HG02885 (cell line): ENCODE results near the gene GREB1.
A peak's percentile ranks its signal among the peaks of the same experiment; 100 is the strongest.

Source experiments
- ATAC-seq: cut with Tn5 transposase; IDR thresholded peaks from one replicate; pipeline ENCODE4 v1.9.1; 2021; ENCODE audit warnings: mild to moderate bottlenecking; ENCODE audit not compliant: unreplicated experiment, poor library complexity

The GREB1 gene

DNA sequence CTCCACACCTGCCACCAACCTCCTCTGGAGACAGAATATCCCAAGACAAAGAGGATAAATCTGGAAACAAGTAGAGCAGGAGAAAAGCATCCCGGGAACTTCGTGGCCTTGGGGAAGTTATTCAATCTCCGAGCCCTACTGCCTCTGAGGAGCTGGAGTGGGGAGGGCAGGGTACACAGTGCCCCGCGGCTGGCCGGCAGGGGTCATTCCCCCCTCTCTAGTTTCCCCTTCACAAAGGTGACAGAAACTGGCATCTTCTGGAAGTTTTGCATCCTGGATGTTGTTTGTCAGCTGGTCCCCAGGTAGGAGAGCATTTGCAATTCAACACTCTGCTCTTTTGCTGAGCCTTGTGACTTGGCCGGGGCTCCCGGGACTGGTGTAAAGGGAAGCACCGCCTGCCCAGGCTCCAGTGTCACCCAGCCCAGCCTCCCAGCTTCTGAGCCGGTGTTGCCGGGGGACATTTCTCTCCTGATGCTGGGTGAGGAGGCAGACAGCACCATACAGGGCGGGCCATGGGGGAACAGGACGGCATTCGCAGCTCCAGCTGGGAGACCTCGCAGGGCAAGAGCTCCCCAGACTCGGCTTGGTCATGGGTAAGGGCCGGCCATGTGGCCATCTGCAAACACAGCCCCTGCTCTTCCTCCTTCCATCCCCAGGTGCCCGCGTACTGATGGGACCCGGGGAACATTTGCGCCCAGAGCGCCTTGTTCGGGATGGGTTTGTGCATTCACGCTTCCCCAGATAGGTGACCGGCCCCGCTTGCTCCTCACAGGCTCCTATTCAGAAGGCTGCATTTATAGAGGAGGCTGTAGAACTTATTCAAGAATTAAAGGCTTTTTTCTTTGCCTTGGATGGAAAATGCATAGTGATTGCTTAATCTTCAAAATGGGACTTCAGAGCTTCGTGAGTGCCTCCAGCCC lies 143.6 kb downstream of the GREB1 start:
- no peak for ATAC-seq

DNA sequence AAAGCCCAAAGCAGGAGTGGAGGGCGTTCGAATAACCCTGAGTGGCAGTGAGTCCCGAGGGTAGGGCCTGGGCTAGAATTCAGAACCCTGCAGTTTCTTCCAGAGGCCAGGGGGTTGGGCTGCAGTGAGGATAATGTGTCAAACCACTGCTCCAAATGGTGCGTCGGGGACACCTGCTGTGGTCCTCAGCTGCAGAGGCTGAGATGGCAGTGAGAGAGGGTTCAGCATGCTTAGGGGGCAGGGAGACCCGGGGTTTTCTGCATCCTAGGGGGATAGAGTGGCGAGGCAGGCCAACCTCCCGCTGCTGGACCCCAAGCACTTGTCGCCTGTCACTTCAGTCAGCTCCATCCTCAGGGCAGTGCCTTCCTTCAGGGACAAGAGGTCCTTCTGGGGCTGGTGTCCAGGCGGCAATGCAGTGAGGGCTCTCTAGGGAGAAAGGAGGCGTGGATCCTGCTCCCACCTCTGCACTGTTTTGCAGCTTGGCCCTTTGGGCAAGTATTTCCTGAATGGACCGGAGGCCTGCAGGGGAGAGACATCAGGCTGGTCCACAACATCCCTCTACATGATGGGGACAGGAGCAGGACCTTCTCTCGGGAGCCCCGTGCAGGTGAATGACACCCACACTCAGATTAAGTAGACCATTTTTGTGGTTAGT lies 144.6 kb downstream of the GREB1 start:
- ATAC-seq = no peak

DNA sequence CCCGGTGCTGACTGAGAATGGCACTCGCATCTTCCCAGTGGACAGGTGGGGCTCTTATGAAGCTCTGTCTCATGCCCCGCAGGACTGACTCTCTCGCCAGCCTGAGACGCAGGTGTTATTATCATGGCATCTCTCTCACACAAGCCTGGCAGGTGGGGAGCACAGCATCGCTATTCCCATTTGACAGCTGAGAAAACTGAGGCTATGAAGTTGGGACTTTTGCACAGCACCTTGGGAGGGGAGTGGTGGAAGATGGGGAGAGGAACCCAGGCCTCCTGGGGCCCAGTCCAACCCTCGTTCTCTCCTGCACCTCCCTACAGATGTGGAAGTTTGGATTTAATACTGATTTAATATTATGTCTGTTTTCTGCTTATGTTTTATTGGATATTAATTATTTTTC lies 145.2 kb downstream of the GREB1 start:
- ATAC-seq = no peak

DNA sequence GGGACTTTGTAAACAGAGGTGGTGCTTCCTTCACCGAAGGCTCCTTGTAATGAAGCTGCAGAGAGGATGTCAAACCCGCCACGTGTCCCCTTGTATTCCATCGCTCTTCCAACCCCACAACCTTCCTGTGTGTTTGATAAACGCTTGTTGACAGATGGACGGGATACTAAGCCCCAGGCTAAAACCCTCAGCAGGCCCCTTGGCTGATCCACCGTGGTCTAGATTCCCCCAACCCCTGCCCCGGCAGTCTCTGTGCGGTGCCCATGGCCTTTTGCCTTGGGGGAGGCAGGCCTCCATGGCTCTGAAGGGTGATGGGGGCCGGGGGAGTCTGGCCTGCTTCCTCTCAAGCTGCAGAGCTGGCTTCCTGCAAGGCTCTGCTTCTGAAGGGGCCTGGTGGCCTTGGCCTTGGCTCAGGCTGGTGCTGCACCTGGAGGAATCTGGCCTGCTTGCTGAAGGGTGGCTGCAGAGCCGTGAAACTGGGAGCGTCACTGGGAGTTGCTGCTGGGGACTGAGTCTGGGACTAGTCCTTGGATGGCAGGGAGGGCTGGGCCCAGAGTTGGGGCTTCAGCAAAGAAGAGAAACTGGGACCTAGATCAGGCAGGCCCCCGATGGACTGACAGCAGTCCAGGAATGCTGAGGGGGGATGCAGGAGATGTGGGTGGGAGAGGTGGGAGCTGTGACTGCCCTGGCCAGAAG lies 145.8 kb downstream of the GREB1 start:
- ATAC-seq = no peak

DNA sequence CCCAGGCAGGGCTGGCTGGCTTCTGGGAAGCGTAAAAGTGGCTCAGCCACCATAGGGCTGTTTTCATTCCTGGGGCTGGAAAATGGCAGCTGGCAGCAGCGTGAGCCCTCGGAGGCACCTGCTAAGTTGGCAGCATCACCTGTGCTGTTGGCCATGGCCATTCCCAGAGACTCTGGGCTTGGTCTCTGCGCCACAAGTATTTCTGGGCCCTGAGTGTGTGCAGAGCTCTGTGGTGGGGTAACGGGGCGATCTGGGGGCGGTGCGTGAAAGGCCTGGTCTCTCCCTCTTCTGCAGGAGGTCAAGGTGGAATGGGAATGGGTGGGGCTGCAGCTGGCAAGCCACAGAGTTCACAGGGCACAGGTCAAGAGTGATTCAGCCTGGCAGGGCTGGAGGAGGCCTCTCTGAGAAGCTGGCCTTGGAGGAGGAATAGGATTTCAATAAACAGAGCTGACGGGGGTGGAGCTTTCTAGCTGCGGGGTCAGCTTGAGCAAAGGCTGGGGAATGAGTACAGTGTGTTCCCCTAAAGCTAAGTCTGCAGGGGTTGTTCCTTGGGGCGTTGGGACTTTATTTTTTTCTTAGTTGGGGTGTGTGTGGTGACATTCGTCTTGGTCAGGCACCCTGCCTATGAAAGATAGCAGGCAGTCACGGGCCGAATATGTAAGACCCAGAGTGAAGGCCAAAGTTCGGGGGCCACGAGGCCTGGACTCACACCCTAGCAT lies 146.5 kb downstream of the GREB1 start:
- ATAC-seq = no peak

DNA sequence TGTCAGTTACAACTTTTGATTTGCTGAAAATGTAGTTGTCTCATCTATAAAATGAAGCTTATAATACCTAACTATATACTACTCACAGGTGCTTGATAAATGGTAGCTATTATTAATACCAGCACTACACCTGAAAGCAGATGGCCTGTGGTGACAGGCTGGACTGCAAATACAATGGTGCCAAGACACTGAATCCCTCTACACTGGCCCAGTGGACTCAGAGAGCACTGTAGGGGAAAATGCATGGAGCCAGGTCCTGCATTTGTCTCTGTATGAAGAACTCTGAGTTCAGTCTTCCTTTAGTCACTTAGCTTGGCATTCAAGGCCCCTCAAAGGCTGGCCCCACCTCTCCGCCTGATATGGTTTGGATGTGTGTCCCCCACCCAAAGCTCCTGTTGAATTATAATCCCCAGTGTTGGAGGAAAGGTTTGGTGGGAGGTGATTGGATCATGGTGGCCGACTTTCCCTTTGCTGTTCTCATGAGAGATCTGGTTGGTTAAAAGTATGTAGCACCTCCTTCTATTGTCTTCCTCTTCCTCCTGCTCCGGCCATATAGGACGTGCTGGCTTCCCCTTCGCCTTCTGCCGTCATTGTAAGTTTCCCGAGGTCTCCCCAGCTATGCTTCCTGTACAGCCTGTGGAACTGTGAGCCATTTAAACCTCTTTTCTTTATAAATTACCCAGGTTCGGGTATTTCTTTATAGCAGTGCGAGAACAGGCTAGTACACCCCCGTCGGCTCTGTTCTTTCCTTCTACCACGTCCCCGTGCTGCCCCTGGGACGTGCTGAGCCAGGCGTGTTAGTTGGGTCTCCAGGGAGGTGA lies 147.3 kb downstream of the GREB1 start:
- no peak for ATAC-seq

DNA sequence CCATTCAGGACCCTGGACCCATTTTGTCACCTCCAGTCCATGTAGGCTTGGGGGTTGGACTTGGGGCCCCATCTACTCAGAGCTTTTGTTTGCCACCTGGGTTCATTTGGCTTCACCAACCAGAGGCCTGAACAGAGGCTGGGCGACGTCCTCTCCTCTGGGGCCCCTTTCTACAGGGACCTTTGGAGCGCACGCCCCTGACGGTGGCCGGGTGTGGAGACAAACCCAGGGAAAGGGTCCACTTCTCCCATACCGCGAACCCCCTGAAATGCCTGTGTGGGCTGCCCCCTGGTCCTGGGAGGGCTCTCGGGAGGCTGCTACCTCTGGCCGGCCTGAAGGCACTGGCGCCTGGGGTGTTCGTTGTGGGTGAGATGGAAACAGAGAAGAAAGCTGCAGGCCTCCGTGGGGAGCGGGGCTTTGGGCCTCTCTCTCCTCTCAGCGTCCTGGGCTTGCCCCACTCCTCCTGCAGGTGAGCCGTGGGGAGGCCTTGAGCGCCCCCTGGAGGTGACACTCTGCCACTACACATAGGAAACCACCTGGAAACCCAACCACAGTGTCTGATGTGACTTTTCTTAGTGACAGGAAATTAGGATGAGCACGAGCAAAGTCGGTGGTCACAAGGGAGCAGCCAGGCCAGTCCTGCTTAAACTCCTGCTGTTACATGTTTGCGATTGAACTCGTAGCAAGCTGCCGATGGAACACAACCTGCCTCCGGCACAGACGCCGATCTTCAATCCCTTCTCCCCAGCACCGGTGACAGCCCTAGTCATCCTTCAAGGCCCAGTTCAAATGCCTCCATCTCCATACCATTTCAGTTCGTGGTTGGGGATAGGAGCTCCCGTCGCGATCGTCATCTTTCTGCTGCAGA lies 148.1 kb downstream of the GREB1 start:
- peak; percentile 71 for ATAC-seq

DNA sequence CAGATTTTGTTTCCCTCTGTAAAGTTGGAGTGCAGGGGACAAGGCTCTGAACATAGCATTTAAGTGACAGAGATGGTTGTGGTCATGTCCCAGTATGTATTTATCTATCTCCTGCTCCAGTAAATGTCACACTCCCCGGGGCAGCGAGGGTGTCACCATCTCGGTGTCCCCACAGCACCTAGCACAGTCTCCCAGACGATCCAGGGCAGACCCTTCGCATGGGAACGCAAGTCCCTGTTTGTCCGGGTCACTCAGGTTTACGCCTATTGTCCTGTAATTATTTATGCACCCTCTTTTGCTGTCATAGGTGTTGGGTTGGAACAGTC lies 148.7 kb downstream of the GREB1 start:
- ATAC-seq = no peak

DNA sequence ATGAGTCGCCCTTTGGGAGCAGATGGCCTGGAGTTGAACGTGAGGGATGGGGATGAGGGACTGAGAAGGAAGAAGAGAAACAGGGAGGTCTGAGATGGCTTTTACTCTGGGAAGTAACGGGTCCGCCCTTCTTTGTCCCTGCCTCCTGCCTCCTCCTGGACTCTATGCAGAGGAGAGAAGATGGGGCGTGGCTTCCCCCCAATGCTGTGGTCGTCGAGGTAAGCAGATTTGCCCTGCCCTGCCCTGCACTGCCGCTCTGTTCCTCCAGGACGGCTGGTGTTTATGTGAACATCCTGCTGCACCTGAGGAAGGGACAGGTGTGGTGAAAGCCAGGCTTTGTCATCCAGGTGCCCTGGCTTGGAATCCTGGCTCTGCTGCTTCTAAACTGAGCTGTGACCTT lies 149.6 kb downstream of the GREB1 start:
- ATAC-seq = no peak

DNA sequence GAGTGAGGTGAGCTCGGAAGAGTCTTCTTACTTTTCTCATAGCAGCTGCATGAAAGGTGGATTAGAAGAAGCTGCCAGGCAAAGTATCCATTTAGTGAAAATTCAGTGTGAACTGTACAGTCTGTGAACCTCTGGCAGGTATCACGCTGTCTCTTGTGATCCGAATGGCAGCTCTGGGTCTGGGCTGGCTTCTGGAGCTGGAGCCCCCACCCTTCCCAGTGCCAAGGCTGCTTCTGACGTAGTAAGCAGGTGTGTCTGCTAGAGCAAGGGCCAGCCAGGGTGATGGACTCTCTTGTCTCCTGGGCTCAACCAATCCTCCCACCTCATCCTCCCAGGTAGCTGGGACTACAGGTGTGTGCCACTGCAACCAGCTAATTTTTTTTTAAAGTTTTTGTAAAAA lies 150.1 kb downstream of the GREB1 start:
- no peak for ATAC-seq

DNA sequence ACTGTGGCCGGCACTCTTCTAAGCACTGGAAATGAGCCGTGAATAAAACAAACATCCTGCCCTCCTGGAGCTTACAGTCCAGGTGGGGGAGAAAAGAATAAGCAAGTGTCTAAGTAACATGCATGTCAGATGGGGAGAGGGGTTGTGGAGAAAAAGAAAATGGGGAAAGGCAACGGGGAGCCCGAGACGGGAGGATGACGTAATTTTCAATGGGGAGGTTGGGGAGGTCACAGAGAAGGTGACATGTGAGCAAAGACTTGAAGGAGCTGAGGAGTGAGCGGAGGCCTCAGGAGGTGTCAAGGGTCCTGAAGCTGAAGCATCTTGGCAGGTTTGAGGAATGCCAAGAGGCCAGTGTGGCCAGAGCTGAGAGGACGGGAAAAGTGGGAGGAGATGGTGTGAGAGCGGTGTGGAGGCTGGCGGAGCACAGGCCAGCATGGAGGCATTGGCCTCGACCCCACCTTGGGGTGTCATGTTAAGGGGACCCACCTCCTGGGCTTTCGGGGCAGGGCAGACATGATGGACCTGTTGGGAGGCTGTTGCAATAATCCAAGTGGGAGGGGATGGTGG lies 151.1 kb downstream of the GREB1 start:
- no peak for ATAC-seq

DNA sequence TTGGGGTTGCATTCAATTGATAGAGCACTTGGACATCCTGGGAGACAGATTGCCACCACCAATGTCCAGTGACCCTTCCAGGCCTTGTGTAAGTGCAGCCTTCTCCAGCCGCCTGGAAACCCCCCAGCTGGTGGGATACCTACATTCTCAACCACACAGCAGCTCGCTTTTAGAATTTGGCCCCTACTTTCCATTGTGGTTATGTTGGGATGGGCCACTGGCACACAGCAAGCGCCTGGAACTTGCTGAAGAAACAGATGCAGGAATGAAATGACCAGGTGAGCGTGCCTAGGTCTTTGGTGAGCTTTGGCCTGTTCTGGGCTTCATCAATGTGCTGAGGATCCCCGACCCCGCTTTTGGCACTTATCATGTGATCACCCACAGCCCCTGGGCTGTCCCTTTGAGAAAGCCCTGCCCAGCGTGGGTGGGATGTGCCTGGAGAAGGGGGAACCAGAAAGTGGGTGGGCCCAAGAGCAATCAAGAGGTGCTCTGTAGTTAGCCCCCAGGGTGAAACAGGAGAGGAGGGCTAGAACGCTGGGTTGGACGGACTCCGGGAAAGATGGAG lies 152.1 kb downstream of the GREB1 start:
- ATAC-seq = no peak

DNA sequence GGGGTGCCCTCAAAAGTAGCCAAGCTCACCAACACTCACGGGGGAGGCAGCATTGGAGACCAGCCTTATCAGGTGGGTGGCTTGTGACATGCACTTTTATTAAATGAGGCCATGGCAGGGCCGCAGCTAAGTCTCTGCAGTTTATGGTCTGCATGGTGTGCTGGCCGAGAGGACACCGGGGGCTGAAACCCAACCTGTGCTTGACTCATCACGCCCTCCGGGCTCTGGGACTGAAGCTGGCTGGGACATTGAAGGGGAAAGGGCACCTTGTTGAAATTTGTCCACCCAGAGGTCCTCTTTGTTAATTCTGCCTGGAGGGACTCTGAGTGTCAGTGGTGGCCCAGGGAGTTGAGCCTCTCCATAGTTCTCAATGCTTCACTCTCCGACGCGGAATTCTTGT lies 153.9 kb downstream of the GREB1 start:
- ATAC-seq = no peak

DNA sequence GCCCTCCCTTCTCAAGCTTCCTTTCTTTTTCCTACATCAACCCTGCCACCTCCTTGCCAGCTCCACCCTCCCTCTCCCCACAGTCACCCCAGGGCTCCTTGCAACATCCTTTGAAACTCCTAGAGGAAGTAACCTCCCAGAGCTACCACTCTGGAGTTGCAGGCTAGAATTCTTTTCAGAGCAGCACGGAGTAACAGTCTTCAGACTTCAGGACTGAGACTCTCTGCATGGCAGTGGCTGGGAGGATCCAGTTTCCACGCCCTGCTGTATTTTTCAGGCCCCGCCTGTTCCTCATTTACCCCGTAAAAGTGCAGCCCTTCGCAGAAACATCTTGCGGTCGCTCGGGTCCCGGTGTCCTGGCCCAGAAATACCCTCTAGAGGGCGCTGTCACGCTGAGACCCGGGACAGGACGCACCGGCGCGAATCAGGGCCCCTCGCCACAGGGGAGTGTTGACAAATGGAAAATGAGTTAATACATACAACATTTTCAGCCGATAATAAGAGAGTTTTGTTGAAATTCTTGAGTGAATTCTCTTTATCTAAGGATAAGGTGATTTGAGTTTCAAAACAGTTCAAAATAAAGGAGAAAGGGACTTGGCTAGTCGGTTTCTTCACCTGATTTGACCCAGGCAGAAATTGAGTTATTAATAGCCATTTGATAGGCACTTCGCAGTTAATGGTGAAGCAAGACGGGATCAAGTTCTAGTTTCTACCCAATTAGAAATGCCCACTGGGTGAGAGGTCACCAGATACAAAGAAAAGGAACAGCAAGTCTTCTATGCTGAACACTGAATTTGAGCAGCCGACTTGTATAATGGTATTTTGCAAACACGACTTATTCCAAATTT lies 154.6 kb downstream of the GREB1 start:
- peak; percentile 82 for ATAC-seq

DNA sequence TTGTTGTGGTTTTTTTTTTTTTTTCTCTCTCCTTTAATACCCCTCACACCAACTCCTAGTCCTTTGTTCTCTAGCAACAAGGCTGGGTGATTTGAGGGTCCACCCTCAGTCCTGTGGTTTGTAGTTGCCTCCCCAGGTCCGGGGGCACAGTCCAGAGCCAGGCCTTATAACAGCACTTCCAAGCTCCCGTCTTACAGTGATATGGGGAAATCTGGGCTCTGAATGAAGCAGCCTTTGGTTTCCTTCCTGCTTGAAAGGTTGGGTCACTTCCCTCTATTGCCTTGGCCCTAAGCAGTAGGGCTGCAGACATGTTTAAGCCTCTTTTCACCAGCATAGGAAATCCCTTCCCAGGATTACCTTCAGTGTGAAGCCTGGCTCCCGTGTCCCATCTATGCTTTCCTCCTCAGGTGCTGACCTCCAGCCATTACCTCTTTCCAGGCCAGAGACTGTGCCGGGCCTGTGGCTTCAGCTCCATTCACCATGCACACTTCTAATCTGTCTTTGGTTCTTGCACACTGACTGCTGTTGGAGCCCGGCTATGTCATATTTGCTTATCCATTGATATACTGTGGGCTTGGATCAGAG lies 157.3 kb downstream of the GREB1 start:
- ATAC-seq = no peak
